GM19397 (cell line): ENCODE results near the gene RHBDD2.
A peak's percentile ranks its signal among the peaks of the same experiment; 100 is the strongest.
"Not testable (repeated sequence)": the region's sequence is repeated elsewhere in the genome, so short reads cannot be mapped to it uniquely, and the experiment has no call there.

Experiments used
- ATAC-seq: cut with Tn5 transposase; IDR thresholded peaks from one replicate; pipeline ENCODE4 v1.9.1; 2021; ENCODE audit warnings: mild to moderate bottlenecking, moderate library complexity; ENCODE audit not compliant: unreplicated experiment

RHBDD2 gene

GRCh38 chr7:75888464-75889222, 9.8 kb downstream of the RHBDD2 start:
- ATAC-seq: no peak

- no peak for ATAC-seq
Measured at GRCh38 chr7:75889223-75889825, 10.5 kb downstream of the RHBDD2 start.

- no peak for ATAC-seq
Measured at GRCh38 chr7:75889826-75890225, 11.0 kb downstream of the RHBDD2 start.

GRCh38 chr7:75891237-75891636, 12.4 kb downstream of the RHBDD2 start:
- not testable (repeated sequence) for ATAC-seq

- no peak for ATAC-seq
Measured at GRCh38 chr7:75891815-75892411, 13.1 kb downstream of the RHBDD2 start.

- ATAC-seq: no peak
Measured at GRCh38 chr7:75892634-75893272, 13.9 kb downstream of the RHBDD2 start.

GRCh38 chr7:75896803-75897327, 18.0 kb downstream of the RHBDD2 start:
- no peak for ATAC-seq

GRCh38 chr7:75900617-75901315, 21.9 kb downstream of the RHBDD2 start:
- ATAC-seq: no peak

GRCh38 chr7:75905785-75906604, 27.2 kb downstream of the RHBDD2 start:
- no peak for ATAC-seq

GRCh38 chr7:75906991-75907667, 28.3 kb downstream of the RHBDD2 start:
- ATAC-seq: no peak

GRCh38 chr7:75907668-75908039, 28.8 kb downstream of the RHBDD2 start:
- ATAC-seq: not testable (repeated sequence)

- no peak for ATAC-seq
Measured at GRCh38 chr7:75909521-75910132, 30.8 kb downstream of the RHBDD2 start.

- ATAC-seq: not testable (repeated sequence)
Measured at GRCh38 chr7:75911186-75911585, 32.4 kb downstream of the RHBDD2 start.

- no peak for ATAC-seq
Measured at GRCh38 chr7:75913437-75913836, 34.6 kb downstream of the RHBDD2 start.

- no peak for ATAC-seq
Measured at GRCh38 chr7:75914169-75914654, 35.4 kb downstream of the RHBDD2 start.

- ATAC-seq: peak; percentile 93
Measured at GRCh38 chr7:75914655-75915415, 36.0 kb downstream of the RHBDD2 start, which contains the start of gene POR. TSS of gene POR (plus strand) at chr7:75915155. CDS start at chr7:75954002, 38,847 bp downstream.

- ATAC-seq: no peak
Measured at GRCh38 chr7:75915416-75916156, 36.8 kb downstream of the RHBDD2 start.
